Omental fat pad (tissue), 4 donors: ENCODE measurements around the gene RAPGEF4. TPM values are rescaled to one million over a fixed set of nuclear protein-coding genes. Genes with fewer than 3 reads are reported as not detected.

ENCODE experiments used
- ATAC-seq: fragments of 150-250 bp; one replicate; pipeline ENCODE4 v1.9.1; 2016; ENCODE audit warnings: mild to moderate bottlenecking, moderate library complexity; ENCODE audit not compliant: low FRiP score
- DNase-seq: peaks from one replicate; pipeline ENCODE4 v3.0.0-alpha.2; 2019; ENCODE audit warnings: low spot score
- total RNA-seq, 4 donors: library from RNA; depleted of rRNA; stranded (reverse); fragments of >200 nt; gene quantifications; one replicate each; pipeline ENCODE4 v1.1.0, GENCODE V29; 2016
- TF ChIP-seq, protein P1 (sequence below), 3 donors: fragments of 450-650 bp; IDR thresholded peaks; one replicate each; pipeline ENCODE4 v1.5.1; 2016 to 2017; ENCODE audit warnings: antibody characterized with exemption in 3 of 3, mild to moderate bottlenecking in 3 of 3, moderate library complexity in 2 of 3

The RAPGEF4 gene
- total RNA-seq, 4 donors from 2014 or later: 11.7 to 25.6 (median 20.0) TPM

GRCh38 chr2:173019755-173020154 lies 284.1 kb downstream of the RAPGEF4 start:
- TF ChIP-seq, protein P1, sequence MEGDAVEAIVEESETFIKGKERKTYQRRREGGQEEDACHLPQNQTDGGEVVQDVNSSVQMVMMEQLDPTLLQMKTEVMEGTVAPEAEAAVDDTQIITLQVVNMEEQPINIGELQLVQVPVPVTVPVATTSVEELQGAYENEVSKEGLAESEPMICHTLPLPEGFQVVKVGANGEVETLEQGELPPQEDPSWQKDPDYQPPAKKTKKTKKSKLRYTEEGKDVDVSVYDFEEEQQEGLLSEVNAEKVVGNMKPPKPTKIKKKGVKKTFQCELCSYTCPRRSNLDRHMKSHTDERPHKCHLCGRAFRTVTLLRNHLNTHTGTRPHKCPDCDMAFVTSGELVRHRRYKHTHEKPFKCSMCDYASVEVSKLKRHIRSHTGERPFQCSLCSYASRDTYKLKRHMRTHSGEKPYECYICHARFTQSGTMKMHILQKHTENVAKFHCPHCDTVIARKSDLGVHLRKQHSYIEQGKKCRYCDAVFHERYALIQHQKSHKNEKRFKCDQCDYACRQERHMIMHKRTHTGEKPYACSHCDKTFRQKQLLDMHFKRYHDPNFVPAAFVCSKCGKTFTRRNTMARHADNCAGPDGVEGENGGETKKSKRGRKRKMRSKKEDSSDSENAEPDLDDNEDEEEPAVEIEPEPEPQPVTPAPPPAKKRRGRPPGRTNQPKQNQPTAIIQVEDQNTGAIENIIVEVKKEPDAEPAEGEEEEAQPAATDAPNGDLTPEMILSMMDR (IDR thresholded peaks at IDR 0.05): no peak
- no peak for ATAC-seq
- no peak for DNase-seq

DNA sequence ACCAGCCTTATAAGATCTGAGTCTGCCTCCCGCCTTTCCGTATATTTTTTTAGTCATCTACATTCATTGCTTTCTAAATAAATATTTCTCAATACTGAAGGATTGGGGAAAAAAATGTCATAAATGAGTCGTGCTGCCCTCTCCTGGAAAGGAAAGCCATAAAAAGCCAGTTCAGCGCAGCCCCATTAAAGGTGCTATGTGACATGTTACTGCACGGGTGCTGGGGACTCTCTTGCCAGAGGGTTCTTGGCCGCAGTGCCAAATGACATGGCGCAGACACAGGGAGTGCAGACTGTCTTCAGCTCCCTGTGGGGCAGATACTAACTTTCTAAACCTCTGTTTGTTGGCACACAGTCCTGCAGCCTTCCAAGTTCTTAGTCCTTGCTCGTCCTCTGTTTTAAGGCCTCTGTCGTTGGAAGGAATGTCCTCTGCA lies 286.3 kb downstream of the RAPGEF4 start:
- ATAC-seq (no peak), DNase-seq (no peak)
- TF ChIP-seq, protein P1 (IDR thresholded peaks at IDR 0.05): no peak

DNA sequence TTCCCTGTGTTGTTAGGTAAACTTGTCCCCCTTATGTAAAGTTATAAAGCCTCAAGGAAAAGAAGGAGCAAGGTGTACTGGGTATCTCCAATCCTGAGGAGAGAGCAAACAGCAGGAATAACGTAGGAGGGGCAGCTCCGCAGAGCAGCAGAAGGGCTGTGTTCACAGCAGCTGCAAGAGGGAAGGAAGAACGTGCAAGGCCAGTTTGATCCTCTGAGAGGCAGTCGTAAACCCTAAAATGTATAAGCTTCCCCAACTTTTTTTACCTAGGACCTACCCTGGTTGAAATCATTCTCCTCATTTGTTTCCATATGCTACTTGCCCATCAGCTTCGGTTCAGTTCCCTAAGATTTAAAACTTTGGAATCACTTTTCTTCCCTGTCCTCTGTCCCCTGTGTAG lies 288.1 kb downstream of the RAPGEF4 start:
- no peak for DNase-seq
- TF ChIP-seq, protein P1 (IDR thresholded peaks at IDR 0.05): no peak
- no peak for ATAC-seq

GRCh38 chr2:173026479-173026878 lies 290.8 kb downstream of the RAPGEF4 start:
- DNase-seq: no peak
- TF ChIP-seq, protein P1 (IDR thresholded peaks at IDR 0.05): no peak
- no peak for ATAC-seq

- peak; percentile 96 for DNase-seq
Observed at GRCh38 chr2:173027181-173028128, 291.8 kb downstream of the RAPGEF4 start.

DNA sequence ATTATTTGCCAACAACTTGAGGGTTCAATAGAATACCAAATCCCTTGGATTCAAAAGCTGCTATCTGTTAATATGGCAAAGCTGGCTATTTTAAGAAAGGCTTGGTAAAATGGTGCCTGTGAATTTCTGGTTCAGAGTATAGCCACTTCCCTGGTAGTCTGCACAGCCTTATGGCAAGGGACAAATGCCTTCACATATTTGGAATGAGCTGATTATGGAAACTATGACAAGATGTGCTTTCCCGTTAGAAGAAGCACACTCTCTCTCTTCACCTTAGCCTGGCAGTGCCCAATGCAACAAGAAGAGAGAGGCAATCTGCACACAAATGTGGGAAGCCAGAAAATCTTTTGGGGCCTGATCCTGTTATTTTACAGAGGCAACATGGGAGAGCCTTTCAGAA lies 292.5 kb downstream of the RAPGEF4 start:
- ATAC-seq (no peak), DNase-seq (no peak)
- TF ChIP-seq, protein P1 (IDR thresholded peaks at IDR 0.05): no peak

More at GRCh38 chr2:173027181-173028128, 291.8 kb downstream of the RAPGEF4 start:
- TF ChIP-seq, protein P1 (IDR thresholded peaks at IDR 0.05): peak in 2 of 3 donors; percentile 78 to 83
- ATAC-seq: peak; percentile 88

DNA sequence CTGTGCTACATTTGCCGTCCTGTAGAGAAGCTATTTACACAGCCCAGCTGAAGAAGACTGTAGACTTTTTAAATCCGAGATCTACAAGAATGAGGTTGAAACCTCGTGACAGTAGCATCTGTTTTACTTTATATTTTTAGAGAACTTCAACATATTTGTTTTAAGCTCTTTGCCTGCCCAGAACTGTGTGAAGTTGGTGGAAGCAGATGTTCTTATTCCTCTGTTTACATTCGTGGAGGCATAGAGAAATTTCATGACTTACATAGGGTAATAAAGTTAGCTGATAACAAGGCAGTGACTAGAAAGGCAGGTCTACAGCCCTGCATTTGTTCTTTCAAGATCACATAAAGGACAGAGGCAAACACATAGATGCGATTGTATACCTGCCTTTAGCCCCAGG lies 293.0 kb downstream of the RAPGEF4 start:
- DNase-seq: no peak
- TF ChIP-seq, protein P1 (IDR thresholded peaks at IDR 0.05): no peak
- ATAC-seq: no peak
